ENCODE results near the gene ABHD14A.

The ABHD14A gene

GRCh38 chr3:51968883-51969678 is 5.8 kb upstream of the ABHD14A start:
- in situ Hi-C loops (cut with MboI; ENCODE audit: low sequenced_read_pairs), result no loop called here

GRCh38 chr3:51969841-51970240 is 5.0 kb upstream of the ABHD14A start:
- in situ Hi-C loops (cut with MboI; ENCODE audit: low sequenced_read_pairs), result no loop called here

- in situ Hi-C loops (cut with MboI; ENCODE audit: low sequenced_read_pairs), result no loop called here
Measured at GRCh38 chr3:51970606-51971300, 4.1 kb upstream of the ABHD14A start.

- in situ Hi-C loops (cut with MboI; ENCODE audit: low sequenced_read_pairs), result no loop called here
Measured at GRCh38 chr3:51971350-51971749, 3.5 kb upstream of the ABHD14A start.

- in situ Hi-C loops (cut with MboI; ENCODE audit: low sequenced_read_pairs), result no loop called here
Measured at GRCh38 chr3:51974277-51974962, 444 bp upstream of the ABHD14A start.

- in situ Hi-C loops (cut with MboI; ENCODE audit: low sequenced_read_pairs), result no loop called here
Measured at GRCh38 chr3:51975852-51976549, 1.1 kb downstream of the ABHD14A start.

- in situ Hi-C loops (cut with MboI; ENCODE audit: low sequenced_read_pairs), result no loop called here
Measured at GRCh38 chr3:51977446-51978142, 2.7 kb downstream of the ABHD14A start.

- in situ Hi-C loops (cut with MboI; ENCODE audit: low sequenced_read_pairs), result no loop called here
Measured at GRCh38 chr3:51978143-51978502, 3.3 kb downstream of the ABHD14A start.

- in situ Hi-C loops (cut with MboI; ENCODE audit: low sequenced_read_pairs), result no loop called here
Measured at GRCh38 chr3:51980253-51980652, 5.4 kb downstream of the ABHD14A start.

GRCh38 chr3:51982352-51982837 is 7.5 kb downstream of the ABHD14A start:
- in situ Hi-C loops (cut with MboI; ENCODE audit: low sequenced_read_pairs), result no loop called here

- in situ Hi-C loops (cut with MboI; ENCODE audit: low sequenced_read_pairs), result no loop called here
Measured at GRCh38 chr3:51982838-51983577, 8.1 kb downstream of the ABHD14A start, which contains the start of gene ACY1. Gene ACY1 (plus strand): TSS chr3:51983535. CDS start chr3:51984065, 530 bp downstream.

- in situ Hi-C loops (cut with MboI; ENCODE audit: low sequenced_read_pairs), result no loop called here
Measured at GRCh38 chr3:51983578-51984268, 8.9 kb downstream of the ABHD14A start.

- in situ Hi-C loops (cut with MboI; ENCODE audit: low sequenced_read_pairs), result no loop called here
Measured at GRCh38 chr3:51984269-51984647, 9.4 kb downstream of the ABHD14A start.

GRCh38 chr3:51985063-51985462 is 10.2 kb downstream of the ABHD14A start:
- in situ Hi-C loops (cut with MboI; ENCODE audit: low sequenced_read_pairs), result no loop called here

GRCh38 chr3:51986010-51986947 is 11.4 kb downstream of the ABHD14A start:
- in situ Hi-C loops (cut with MboI; ENCODE audit: low sequenced_read_pairs), result no loop called here

- in situ Hi-C loops (cut with MboI; ENCODE audit: low sequenced_read_pairs), result no loop called here
Measured at GRCh38 chr3:51987568-51987967, 12.7 kb downstream of the ABHD14A start.

- in situ Hi-C loops (cut with MboI; ENCODE audit: low sequenced_read_pairs), result no loop called here
Measured at GRCh38 chr3:51988286-51989146, 13.7 kb downstream of the ABHD14A start.

Measured in HL-60/S4 treated with phorbol 12-myristate 13-acetate at 8.2 ng/mL for 4 days and 3 days (cell line).